Adrenal gland (tissue), 5 donors: ENCODE measurements around the gene TAS2R30.

Experiments used
- POLR2A ChIP-seq, 2 donors: fragments of 450-650 bp; IDR thresholded peaks; one replicate each; pipeline ENCODE4 v1.6.1; 2017; ENCODE audit warnings: antibody characterized with exemption in 2 of 2, mild to moderate bottlenecking in 2 of 2, moderate library complexity in 1 of 2
- TF ChIP-seq, protein P1 (sequence below), 6 experiments: fragments of 450-650 bp in 4 of 6; fragments of 200-600 bp in 2 of 6; sonication (generic) in 1 of 6; IDR thresholded peaks; 1 replicate in 5 of 6; 2 replicates in 1 of 6; pipeline versions ENCODE4 v1.5.1 to v1.8.0; 2016 to 2021; ENCODE audit warnings: antibody characterized with exemption in 6 of 6, mild to moderate bottlenecking in 2 of 6, moderate library complexity in 1 of 6
- donor health status: DM: no; HTN: no; CAD: no.

DNA sequence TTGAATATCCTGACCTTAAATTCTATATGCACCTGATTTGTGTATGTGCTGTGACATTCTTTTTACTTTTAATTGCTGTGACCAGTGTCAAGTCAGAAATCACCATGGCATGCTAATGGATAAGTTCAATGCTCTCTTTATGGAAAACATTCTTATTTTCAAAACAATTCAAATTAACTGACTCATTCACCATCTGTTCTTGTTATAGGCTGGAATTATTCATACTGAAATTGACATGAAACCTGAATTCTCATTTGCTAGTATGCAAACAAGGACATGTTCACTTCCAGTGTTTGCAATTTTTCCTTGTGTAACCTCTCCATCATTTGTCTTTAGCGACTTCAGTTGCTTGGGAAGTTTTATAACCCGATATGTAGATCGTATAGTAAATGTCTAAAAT, at the start of gene TAS2R30:
- TF ChIP-seq, protein P1, sequence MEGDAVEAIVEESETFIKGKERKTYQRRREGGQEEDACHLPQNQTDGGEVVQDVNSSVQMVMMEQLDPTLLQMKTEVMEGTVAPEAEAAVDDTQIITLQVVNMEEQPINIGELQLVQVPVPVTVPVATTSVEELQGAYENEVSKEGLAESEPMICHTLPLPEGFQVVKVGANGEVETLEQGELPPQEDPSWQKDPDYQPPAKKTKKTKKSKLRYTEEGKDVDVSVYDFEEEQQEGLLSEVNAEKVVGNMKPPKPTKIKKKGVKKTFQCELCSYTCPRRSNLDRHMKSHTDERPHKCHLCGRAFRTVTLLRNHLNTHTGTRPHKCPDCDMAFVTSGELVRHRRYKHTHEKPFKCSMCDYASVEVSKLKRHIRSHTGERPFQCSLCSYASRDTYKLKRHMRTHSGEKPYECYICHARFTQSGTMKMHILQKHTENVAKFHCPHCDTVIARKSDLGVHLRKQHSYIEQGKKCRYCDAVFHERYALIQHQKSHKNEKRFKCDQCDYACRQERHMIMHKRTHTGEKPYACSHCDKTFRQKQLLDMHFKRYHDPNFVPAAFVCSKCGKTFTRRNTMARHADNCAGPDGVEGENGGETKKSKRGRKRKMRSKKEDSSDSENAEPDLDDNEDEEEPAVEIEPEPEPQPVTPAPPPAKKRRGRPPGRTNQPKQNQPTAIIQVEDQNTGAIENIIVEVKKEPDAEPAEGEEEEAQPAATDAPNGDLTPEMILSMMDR (IDR thresholded peaks at IDR 0.05): no peak
- no peak for TF ChIP-seq POLR2A (IDR thresholded peaks at IDR 0.05)
